Measurements from ENCODE around the gene HIF1AN.
A peak's percentile ranks its signal among the peaks of the same experiment; 100 is the strongest.

Gene HIF1AN

DNA sequence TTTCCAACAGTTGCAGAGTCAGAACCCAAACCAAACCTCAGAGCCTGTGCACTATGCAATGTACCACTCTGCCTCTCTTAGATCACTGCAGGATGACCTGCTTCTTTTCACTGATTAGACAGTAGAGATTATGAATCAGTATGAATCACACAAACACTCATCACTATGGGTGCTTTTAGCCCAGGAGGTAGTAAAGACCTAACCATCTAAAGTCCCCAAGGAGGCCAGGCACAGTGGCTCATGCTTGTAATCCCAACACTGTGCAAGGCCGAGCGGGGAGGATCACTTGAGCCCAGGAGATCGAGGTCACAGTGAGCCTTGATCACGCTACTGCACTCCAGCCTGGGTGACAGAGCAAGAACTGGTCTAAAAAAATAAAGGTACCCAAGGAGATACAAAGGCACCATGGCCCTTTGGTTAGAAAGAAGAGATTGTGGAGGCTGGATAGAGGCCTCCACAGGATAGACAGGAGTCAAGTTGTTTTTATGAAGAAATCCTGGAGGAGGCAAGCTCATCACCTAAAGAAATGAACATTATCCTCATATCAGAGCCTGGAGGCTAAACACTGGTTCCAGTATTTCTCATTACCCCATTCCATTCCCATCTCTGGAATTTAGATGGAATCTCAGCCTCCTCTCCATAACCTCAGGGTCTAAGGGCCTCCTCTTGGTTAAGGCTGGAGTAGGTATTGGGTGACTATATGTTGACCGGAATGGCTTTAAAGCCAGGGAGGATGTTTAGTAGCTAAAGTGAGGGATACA, 29.0 kb upstream of the HIF1AN start:
- H3K4me3 ChIP-seq (ENCODE audit: low read length in 2 of 2) = no peak overlapping the region
- H3K36me3 ChIP-seq (ENCODE audit: control insufficient read depth in 2 of 2, insufficient read depth in 2 of 2, low read length in 2 of 2) = peaks cover 29 to 42% of the 10 kb centered on the region in 2 donors
- H3K27ac ChIP-seq (ENCODE audit: low read length) = no peak overlapping the region
- no peak overlapping the region for H3K9ac ChIP-seq (ENCODE audit: low read length in 2 of 2)
- no peaks in the 10 kb centered on the region for H3K4me1 ChIP-seq (ENCODE audit: control insufficient read depth, insufficient read depth, low read length)
- H3K9me3 ChIP-seq (ENCODE audit: control insufficient read depth in 2 of 2, low read length in 2 of 2) = no peaks in the 10 kb centered on the region
- no peaks in the 10 kb centered on the region for H3K27me3 ChIP-seq (ENCODE audit: control insufficient read depth in 1 of 2, insufficient read depth in 2 of 2, low read length in 2 of 2)

DNA sequence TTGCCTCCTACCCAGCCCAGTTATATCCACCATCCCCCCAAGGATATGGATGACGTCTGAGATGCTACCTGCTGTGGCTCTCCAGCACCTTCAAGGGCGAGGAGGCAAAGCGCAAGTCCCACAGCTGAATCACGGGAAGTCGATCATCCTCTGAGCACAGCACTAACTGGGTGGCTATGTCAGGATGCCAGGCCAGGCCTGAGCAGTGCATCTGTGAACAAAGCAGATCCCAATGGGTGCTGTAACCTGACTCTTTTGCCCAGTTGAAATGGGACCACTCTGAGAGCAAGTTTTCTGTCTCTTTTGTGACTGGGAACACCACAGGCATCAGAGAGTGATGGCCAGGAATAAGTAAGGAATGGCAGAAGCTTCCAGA, 28.4 kb upstream of the HIF1AN start:
- Histone ChIP-seq H3K27ac (ENCODE audit: low read length) (no peak overlapping the region), H3K27me3 (ENCODE audit: control insufficient read depth in 1 of 2, insufficient read depth in 2 of 2, low read length in 2 of 2) (no peaks in the 10 kb centered on the region), H3K36me3 (ENCODE audit: control insufficient read depth in 2 of 2, insufficient read depth in 2 of 2, low read length in 2 of 2) (peaks cover 25 to 36% of the 10 kb centered on the region in 2 donors), H3K4me1 (ENCODE audit: control insufficient read depth, insufficient read depth, low read length) (no peaks in the 10 kb centered on the region), H3K9ac (ENCODE audit: low read length in 2 of 2) (no peak overlapping the region), H3K9me3 (ENCODE audit: control insufficient read depth in 2 of 2, low read length in 2 of 2) (no peaks in the 10 kb centered on the region), H3K4me3 (ENCODE audit: low read length in 2 of 2) (no peak overlapping the region)

DNA sequence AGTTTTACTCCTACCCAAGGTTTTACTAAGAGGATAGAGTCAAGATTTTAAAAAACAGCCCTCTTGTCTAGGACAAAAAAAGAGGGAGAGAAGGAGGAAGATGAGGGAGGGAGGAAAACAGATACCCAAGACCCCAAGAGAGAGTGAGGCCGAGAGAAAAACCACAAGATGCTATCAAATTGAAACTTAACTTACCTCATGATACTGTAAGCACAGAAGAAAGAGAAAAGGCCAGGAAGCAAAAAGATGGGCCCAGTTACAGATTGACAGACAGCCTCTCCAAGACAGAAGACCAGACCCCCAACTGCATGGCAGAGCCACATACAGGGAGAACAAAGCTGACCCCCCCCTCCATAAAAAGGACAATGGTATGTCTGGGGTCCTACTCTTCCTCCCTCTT, 27.5 kb upstream of the HIF1AN start:
- no peaks in the 10 kb centered on the region for H3K4me1 ChIP-seq (ENCODE audit: control insufficient read depth, insufficient read depth, low read length)
- H3K27ac ChIP-seq (ENCODE audit: low read length) = no peak overlapping the region
- H3K27me3 ChIP-seq (ENCODE audit: control insufficient read depth in 1 of 2, insufficient read depth in 2 of 2, low read length in 2 of 2) = no peaks in the 10 kb centered on the region
- H3K9me3 ChIP-seq (ENCODE audit: control insufficient read depth in 2 of 2, low read length in 2 of 2) = no peaks in the 10 kb centered on the region
- H3K9ac ChIP-seq (ENCODE audit: low read length in 2 of 2) = no peak overlapping the region
- H3K36me3 ChIP-seq (ENCODE audit: control insufficient read depth in 2 of 2, insufficient read depth in 2 of 2, low read length in 2 of 2) = peaks cover 29 to 36% of the 10 kb centered on the region in 2 donors
- H3K4me3 ChIP-seq (ENCODE audit: low read length in 2 of 2) = no peak overlapping the region

DNA sequence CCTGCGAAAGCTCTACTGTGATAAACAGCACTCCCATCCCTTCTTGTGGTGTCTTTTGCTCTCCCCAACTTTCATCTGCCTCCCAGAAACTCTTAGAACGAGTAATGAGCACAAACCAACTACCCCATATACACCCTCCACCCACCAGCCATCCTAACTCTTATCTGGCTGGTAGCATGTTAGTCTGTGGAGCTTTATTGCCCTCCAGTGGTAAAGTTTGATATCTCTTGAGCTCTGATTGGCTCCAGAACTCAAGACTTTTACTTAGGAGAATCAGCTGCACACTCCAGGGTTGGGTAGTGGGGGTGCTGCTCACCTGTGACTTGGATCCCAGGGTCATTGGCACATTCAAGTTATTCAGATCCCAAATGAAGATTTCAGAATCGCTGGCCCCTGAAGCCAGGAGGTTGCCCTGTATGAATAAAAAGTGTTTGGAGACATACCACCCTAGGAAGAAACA, 27.0 kb upstream of the HIF1AN start:
- peaks cover 29 to 36% of the 10 kb centered on the region in 2 donors for H3K36me3 ChIP-seq (ENCODE audit: control insufficient read depth in 2 of 2, insufficient read depth in 2 of 2, low read length in 2 of 2)
- H3K9ac ChIP-seq (ENCODE audit: low read length in 2 of 2) = no peak overlapping the region
- no peaks in the 10 kb centered on the region for H3K9me3 ChIP-seq (ENCODE audit: control insufficient read depth in 2 of 2, low read length in 2 of 2)
- no peaks in the 10 kb centered on the region for H3K27me3 ChIP-seq (ENCODE audit: control insufficient read depth in 1 of 2, insufficient read depth in 2 of 2, low read length in 2 of 2)
- no peak overlapping the region for H3K4me3 ChIP-seq (ENCODE audit: low read length in 2 of 2)
- H3K27ac ChIP-seq (ENCODE audit: low read length) = no peak overlapping the region
- no peaks in the 10 kb centered on the region for H3K4me1 ChIP-seq (ENCODE audit: control insufficient read depth, insufficient read depth, low read length)

DNA sequence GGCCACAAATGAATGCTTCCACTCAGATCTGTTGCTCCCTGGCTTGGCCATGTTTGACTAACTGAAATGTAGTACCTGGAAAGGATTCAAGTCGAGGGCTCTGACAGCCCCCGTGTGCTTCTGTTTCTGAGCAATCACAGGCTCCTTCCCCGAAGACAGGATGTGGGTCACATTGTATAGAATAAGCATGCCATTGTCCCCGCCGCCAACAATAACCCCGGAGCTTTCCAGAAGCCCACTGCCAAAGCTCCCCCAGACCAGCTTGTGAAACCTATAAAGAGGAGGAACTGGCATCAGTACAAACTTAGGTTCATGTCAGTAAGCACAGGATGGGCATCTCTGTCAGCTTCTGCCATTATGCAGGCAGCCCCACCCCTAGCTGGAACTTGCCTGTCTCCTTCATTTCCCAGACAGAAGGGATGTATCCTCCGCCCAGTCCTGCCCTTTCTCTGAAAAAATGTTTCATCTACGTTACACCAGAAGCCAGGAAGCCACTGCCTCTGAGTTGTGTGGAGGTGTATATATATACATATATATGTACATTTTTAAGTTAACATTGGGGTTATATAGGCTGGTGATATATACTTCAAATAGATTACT, 26.4 kb upstream of the HIF1AN start:
- Histone ChIP-seq H3K27me3 (ENCODE audit: control insufficient read depth in 1 of 2, insufficient read depth in 2 of 2, low read length in 2 of 2) (no peaks in the 10 kb centered on the region), H3K27ac (ENCODE audit: low read length) (no peak overlapping the region), H3K36me3 (ENCODE audit: control insufficient read depth in 2 of 2, insufficient read depth in 2 of 2, low read length in 2 of 2) (peaks cover 29 to 36% of the 10 kb centered on the region in 2 donors), H3K4me3 (ENCODE audit: low read length in 2 of 2) (no peak overlapping the region), H3K9me3 (ENCODE audit: control insufficient read depth in 2 of 2, low read length in 2 of 2) (no peaks in the 10 kb centered on the region), H3K4me1 (ENCODE audit: control insufficient read depth, insufficient read depth, low read length) (no peaks in the 10 kb centered on the region), H3K9ac (ENCODE audit: low read length in 2 of 2) (no peak overlapping the region)

DNA sequence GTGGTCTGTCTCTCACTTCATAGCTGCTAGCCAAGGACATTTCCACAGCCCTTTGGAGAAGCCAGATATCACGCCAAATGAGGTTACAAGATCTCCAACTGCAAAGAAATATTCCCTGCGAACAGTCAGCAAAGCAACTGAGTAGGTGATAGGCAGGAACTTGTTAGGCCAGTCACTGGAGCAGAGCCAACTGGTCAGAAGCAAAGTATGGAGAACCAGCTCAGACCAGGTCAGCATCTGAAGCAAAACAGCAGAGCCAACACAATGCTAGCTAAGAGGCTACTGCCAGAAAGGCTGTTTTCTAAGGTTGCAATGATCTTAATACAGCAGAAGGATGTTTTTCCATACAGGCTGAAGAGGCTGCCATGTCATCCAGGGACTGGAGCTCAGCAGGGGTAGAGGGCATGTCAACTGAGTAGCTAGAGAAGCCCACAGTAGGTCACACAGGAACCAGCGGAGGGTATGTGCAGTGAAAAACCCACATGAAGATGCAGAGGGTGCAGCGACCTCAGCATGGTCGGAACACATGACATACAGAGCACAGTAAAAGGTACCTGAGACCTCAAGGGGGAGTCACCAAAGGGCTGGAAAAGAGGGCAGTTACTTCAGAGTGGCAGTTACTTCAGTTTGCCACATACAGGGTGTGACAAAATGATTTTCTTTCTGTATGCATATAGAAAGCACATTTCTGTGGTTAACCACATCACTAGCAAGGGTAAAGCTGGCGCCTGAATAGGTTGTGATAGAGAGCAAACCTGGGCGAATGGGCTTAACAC, 25.0 kb upstream of the HIF1AN start:
- Histone ChIP-seq H3K27ac (ENCODE audit: low read length) (no peak overlapping the region), H3K4me1 (ENCODE audit: control insufficient read depth, insufficient read depth, low read length) (no peaks in the 10 kb centered on the region), H3K9me3 (ENCODE audit: control insufficient read depth in 2 of 2, low read length in 2 of 2) (no peaks in the 10 kb centered on the region), H3K4me3 (ENCODE audit: low read length in 2 of 2) (no peak overlapping the region), H3K9ac (ENCODE audit: low read length in 2 of 2) (no peak overlapping the region), H3K36me3 (ENCODE audit: control insufficient read depth in 2 of 2, insufficient read depth in 2 of 2, low read length in 2 of 2) (peaks cover 23 to 29% of the 10 kb centered on the region in 2 donors), H3K27me3 (ENCODE audit: control insufficient read depth in 1 of 2, insufficient read depth in 2 of 2, low read length in 2 of 2) (no peaks in the 10 kb centered on the region)

DNA sequence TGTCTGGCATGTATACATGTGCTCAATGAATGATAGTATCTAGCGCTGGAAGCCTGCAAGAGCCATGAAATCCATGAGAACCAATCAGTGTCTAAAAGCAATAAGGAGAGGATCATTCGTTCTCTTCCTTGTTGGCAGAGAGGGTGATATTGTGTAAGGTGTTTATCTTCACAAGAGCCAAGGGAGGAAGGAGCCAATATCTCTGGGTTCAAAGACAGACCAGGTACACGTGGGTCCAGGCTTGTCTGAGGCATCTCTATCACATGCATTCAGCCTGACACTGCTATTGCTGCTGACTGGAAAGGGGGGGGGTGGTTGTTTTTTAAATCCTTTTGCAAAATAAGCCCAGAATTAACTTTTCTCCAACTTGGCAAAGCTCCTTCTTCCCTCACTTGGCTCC, 20.1 kb upstream of the HIF1AN start:
- Histone ChIP-seq H3K4me3 (ENCODE audit: low read length in 2 of 2) (no peak overlapping the region), H3K36me3 (ENCODE audit: control insufficient read depth in 2 of 2, insufficient read depth in 2 of 2, low read length in 2 of 2) (peaks cover 12 to 19% of the 10 kb centered on the region in 2 donors), H3K9ac (ENCODE audit: low read length in 2 of 2) (no peak overlapping the region), H3K9me3 (ENCODE audit: control insufficient read depth in 2 of 2, low read length in 2 of 2) (no peaks in the 10 kb centered on the region), H3K27me3 (ENCODE audit: control insufficient read depth in 1 of 2, insufficient read depth in 2 of 2, low read length in 2 of 2) (no peaks in the 10 kb centered on the region), H3K27ac (ENCODE audit: low read length) (no peak overlapping the region), H3K4me1 (ENCODE audit: control insufficient read depth, insufficient read depth, low read length) (peaks cover 12% of the 10 kb centered on the region)

DNA sequence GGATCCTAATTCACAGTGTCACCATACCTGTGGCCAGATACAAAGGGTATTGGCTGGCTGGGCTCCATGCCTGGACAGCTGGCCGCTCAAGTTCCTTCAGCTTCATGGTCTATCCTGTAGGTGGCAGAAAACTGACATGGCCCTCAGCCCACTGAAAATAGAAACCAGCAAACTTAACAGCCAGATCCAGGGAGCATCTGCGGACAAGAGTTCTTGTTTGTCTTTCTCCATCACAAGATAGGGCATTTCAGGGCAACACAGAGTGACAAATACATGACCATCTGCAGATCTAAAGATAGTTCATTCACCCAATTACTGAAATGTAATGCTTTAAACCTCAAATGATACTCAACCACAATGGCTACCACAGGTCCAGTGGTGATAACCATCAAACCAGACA, 18.9 kb upstream of the HIF1AN start:
- Histone ChIP-seq H3K4me3 (ENCODE audit: low read length in 2 of 2) (no peak overlapping the region), H3K4me1 (ENCODE audit: control insufficient read depth, insufficient read depth, low read length) (peaks cover 12% of the 10 kb centered on the region), H3K27ac (ENCODE audit: low read length) (no peak overlapping the region), H3K9me3 (ENCODE audit: control insufficient read depth in 2 of 2, low read length in 2 of 2) (no peaks in the 10 kb centered on the region), H3K27me3 (ENCODE audit: control insufficient read depth in 1 of 2, insufficient read depth in 2 of 2, low read length in 2 of 2) (no peaks in the 10 kb centered on the region), H3K36me3 (ENCODE audit: control insufficient read depth in 2 of 2, insufficient read depth in 2 of 2, low read length in 2 of 2) (peaks cover 9 to 12% of the 10 kb centered on the region in 2 donors), H3K9ac (ENCODE audit: low read length in 2 of 2) (no peak overlapping the region)

DNA sequence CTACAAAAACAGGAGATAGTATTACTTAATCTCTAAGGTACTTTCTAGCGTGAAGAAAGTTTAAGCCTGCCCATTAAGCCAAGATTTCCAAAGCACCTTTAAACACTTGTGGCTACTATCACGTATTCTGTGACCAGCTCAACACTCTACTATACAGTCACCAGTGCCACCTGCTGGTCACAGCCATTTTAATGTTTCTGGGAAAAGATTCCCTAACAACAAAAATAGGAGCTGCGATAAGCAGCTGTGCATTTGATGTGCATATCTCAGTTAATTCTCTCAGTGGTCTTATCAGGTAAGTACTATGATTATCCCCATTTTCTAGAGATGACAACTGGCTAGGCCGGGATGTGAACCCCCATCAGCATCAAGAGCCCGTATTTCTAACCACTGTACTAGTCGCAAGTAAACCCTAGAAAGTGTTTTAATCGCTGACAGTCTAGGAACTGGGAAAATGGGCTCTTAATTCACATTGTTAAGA, 16.9 kb upstream of the HIF1AN start:
- no peak overlapping the region for H3K27ac ChIP-seq (ENCODE audit: low read length)

DNA sequence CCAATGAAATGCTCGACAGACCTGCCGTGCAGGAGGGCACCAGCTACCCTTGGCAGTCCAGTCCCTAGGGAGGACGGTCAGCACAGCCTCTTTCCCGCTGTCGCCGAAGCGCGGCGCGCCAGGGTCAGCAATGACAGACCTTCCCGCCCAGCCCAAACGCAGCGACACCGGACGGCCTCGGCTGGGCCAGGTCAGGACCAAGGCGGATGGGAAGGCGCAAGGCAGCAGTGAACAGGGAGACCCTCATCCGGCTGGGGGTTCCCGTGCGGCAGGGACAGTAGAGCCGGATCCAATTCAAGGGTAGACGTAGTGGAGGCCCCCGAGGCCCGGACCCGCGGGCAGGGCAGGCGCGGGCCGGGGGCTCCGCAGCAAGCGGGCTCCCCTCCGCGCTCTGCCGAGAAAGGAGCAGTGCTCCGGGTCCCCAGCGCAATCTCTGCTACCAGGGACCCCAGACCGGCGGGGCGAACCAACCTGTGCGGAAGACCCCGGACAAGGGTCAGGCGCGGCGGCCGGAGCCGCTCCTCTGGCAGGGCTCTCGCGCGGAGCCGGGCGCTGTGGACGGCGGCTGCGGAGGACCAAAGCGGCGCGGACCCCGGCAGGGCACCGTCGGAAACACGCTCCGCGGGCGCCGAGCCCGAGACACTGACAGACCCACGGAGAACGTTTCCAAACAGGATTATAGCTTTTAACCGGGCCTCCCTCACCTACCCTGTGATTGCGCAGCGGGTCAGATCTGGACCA, 16.3 kb upstream of the HIF1AN start, which contains the start of gene SEC31B:
SEC31B (minus strand) TSS at position 551 of the 741 bp plus-strand sequence. CDS start 2,909 bp downstream, outside the sequence.
- Histone ChIP-seq H3K9ac (ENCODE audit: low read length in 2 of 2) (peak within 1 kb of the TSS; percentile 68 to 71), H3K27ac (ENCODE audit: low read length) (no peak within 1 kb of the TSS), H3K4me1 (ENCODE audit: control insufficient read depth, insufficient read depth, low read length) (peaks cover 12% of the 10 kb centered on the region)

More for the DNA sequence above, 16.9 kb upstream of the HIF1AN start:
- H3K4me1 ChIP-seq (ENCODE audit: control insufficient read depth, insufficient read depth, low read length) = peaks cover 12% of the 10 kb centered on the region
- H3K36me3 ChIP-seq (ENCODE audit: control insufficient read depth in 2 of 2, insufficient read depth in 2 of 2, low read length in 2 of 2) = peaks cover 10 to 15% of the 10 kb centered on the region in 2 donors
- H3K27me3 ChIP-seq (ENCODE audit: control insufficient read depth in 1 of 2, insufficient read depth in 2 of 2, low read length in 2 of 2) = no peaks in the 10 kb centered on the region
- H3K9ac ChIP-seq (ENCODE audit: low read length in 2 of 2) = peak overlapping the region; percentile 68 to 71
- H3K9me3 ChIP-seq (ENCODE audit: control insufficient read depth in 2 of 2, low read length in 2 of 2) = no peaks in the 10 kb centered on the region
- H3K4me3 ChIP-seq (ENCODE audit: low read length in 2 of 2) = peak overlapping the region; percentile 62 to 82

More for the DNA sequence above, 16.3 kb upstream of the HIF1AN start, which contains the start of gene SEC31B:
- peaks cover 16 to 22% of the 10 kb centered on the region in 2 donors for H3K36me3 ChIP-seq (ENCODE audit: control insufficient read depth in 2 of 2, insufficient read depth in 2 of 2, low read length in 2 of 2)
- H3K27me3 ChIP-seq (ENCODE audit: control insufficient read depth in 1 of 2, insufficient read depth in 2 of 2, low read length in 2 of 2) = no peaks in the 10 kb centered on the region
- H3K9me3 ChIP-seq (ENCODE audit: control insufficient read depth in 2 of 2, low read length in 2 of 2) = no peaks in the 10 kb centered on the region
- peak within 1 kb of the TSS; percentile 62 to 82 for H3K4me3 ChIP-seq (ENCODE audit: low read length in 2 of 2)
